Activated B cell treated with CpG ODN at 0.5 μM for 24 hours (primary cell): ENCODE results near the gene RFT1. TPM values are rescaled to one million over a fixed set of nuclear protein-coding genes. Genes with fewer than 3 reads are reported as not detected.

Experiments used
- ATAC-seq: fragments of 200-7000 bp; cut with Tn5 transposase; one replicate; pipeline ENCODE4 v1.10.0; 2021; ENCODE audit warnings: low read depth, mild to moderate bottlenecking, moderate library complexity
- CTCF ChIA-PET: fragments of 350-600 bp; sonication (Branson Sonifier 250); formaldehyde crosslinking; loops from one replicate; lab custom pipeline; 2021; ENCODE audit warnings: antibody characterized with exemption; lab: Charles Lee
- POLR2A ChIA-PET: fragments of 350-600 bp; sonication (Branson Sonifier 250); formaldehyde crosslinking; loops from one replicate; lab custom pipeline; 2021; ENCODE audit warnings: antibody characterized with exemption; lab: Charles Lee
- DNase-seq: peaks from one replicate; pipeline ENCODE4 v3.0.0; 2022
- H3K27ac Mint-ChIP-seq: one replicate; pipeline ENCODE4 v1.8.0; 2020; ENCODE audit warnings: mixed read lengths
- H3K27me3 Mint-ChIP-seq: one replicate; pipeline ENCODE4 v1.8.0; 2021; ENCODE audit warnings: mixed read lengths
- H3K36me3 Mint-ChIP-seq: one replicate; pipeline ENCODE4 v1.8.0; 2021; ENCODE audit warnings: low read depth, mixed read lengths
- H3K4me1 Mint-ChIP-seq: one replicate; pipeline ENCODE4 v1.8.0; 2021; ENCODE audit warnings: mixed read lengths
- H3K4me3 Mint-ChIP-seq: one replicate; pipeline ENCODE4 v1.8.0; 2020; ENCODE audit warnings: mild to moderate bottlenecking, mixed read lengths
- H3K9me3 Mint-ChIP-seq: one replicate; pipeline ENCODE4 v1.8.0; 2020; ENCODE audit warnings: mixed read lengths
- CTCF ChIP-seq: fragments of 200-600 bp; IDR thresholded peaks from one replicate; pipeline ENCODE4 v1.8.0; 2022; ENCODE audit warnings: antibody characterized with exemption, mild to moderate bottlenecking
- intact Hi-C: fragments of 100-400 bp; cut with micrococcal nuclease; formaldehyde crosslinking; loops from one replicate; pipeline ENCODE4 v1.15.1; 2024
- total RNA-seq: library from RNA; stranded (reverse); gene quantifications from 2 replicates; pipeline ENCODE4 v1.2.3, GENCODE V29; 2022

The RFT1 gene
- total RNA-seq, 1 donor from 2014 or later: 23.6 TPM

DNA sequence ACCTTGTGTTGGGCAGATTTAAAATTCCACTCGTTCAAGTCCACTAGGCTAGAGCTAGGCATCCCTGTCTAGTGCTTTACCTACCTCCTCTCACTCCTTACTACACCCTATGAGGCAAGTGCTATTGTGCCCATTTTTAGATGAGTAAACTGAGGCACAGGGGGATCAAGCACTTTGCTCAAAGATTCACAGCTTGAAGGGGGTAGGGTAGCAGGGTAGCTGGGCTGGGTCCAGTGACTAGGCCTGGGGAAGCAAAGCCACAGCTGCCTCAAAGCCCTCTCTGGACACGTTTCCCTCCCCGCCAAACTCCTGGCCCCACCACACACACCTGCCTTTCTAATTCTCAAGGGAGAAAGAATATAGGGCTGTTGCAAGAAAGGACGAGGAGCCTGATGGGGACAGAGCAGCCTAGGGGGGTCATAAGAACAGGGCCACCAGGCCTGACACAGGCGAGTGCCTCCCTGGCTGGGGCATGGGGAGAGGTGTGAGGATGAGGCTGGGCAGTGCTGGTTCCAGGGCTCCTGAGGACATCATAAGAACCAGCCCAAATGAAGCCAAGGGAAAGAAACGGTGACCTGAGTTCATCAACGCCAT lies 49.5 kb downstream of the RFT1 start:
- no peaks in the 10 kb centered on the region for H3K4me1 Mint-ChIP-seq
- no peak overlapping the region for H3K27ac Mint-ChIP-seq
- H3K36me3 Mint-ChIP-seq: peaks cover 7% of the 10 kb centered on the region
- ATAC-seq (no peak), DNase-seq (no peak)
- ChIA-PET CTCF (no interaction called here), POLR2A (no interaction called here)
- intact Hi-C loops: no loop called here
- no peaks in the 10 kb centered on the region for H3K27me3 Mint-ChIP-seq
- no peak overlapping the region for H3K4me3 Mint-ChIP-seq
- no peaks in the 10 kb centered on the region for H3K9me3 Mint-ChIP-seq
- no peak for TF ChIP-seq CTCF

DNA sequence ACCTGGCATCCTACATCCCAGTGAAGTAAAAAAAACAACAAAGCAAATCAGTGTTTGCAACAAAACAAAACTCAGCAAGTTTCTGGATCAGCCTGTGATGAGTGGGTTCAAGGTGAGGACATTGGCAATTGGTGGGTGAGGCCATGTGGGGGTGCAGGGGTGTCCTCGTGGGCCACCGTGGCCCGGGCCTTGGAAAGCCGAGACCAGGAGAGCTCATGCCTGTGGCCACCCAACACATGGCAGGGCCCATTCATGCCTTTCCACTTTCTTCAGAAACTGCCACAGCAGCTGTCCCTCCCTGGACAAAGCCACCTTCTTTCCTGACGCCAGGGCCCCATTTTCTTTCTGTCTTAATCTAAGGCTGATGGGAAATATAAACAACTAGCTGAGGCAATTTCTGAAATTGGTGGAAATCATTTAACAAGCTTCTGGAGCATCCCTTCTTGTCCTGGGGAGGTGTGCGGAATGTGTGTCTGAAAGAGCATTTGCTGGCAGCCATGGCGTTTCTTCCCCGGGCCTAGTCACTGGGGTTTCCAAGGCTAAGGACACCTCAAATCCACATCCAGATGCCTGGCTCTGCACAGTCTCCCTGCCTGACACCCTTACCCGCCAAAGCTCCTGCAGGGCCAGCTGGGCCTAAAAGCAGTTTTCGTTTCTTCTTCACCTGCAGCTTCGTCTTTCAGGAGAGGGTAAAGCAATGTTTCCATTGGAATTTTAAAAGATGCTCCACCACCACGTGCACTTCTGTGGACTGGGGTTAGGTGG lies 50.3 kb downstream of the RFT1 start:
- Mint-ChIP-seq H3K9me3 (no peaks in the 10 kb centered on the region), H3K4me1 (no peaks in the 10 kb centered on the region), H3K27ac (no peak overlapping the region), H3K4me3 (no peak overlapping the region), H3K27me3 (no peaks in the 10 kb centered on the region), H3K36me3 (peaks cover 4% of the 10 kb centered on the region)
- CTCF ChIA-PET: no interaction called here
- no peak for TF ChIP-seq CTCF
- ATAC-seq: no peak
- no peak for DNase-seq
- intact Hi-C loops: no loop called here
- POLR2A ChIA-PET: no interaction called here

GRCh38 chr3:53079147-53079546 lies 51.1 kb downstream of the RFT1 start:
- Mint-ChIP-seq H3K36me3 (no peaks in the 10 kb centered on the region), H3K4me1 (no peaks in the 10 kb centered on the region), H3K27ac (no peak overlapping the region), H3K9me3 (no peaks in the 10 kb centered on the region), H3K27me3 (no peaks in the 10 kb centered on the region), H3K4me3 (no peak overlapping the region)
- intact Hi-C loops: no loop called here
- no peak for TF ChIP-seq CTCF
- CTCF ChIA-PET: interaction anchor here (0.7 kb wide), 1 partner anchor 36 kb away, joined by 3 read pairs; no protein-coding TSS in a partner anchor
- POLR2A ChIA-PET: no interaction called here
- ATAC-seq (no peak), DNase-seq (no peak)

DNA sequence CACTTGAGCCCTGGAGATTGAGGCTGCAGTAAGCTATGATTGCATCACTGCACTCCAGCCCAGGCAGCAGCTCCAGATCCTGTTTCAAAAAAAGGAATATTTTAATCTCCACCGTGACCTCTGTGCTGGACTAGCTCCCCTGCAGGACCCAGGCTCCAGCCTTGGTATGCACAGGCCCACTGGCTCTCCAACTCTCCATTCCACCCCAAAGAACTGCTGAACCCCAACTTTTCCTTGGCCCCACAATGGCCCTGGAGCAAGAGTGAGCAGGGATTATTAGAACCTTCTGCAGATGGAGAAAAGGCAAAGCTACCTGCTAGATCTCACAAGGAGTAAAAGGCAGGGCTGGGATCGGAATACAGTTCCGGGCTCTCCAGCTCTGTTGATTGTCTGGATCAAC lies 51.6 kb downstream of the RFT1 start:
- POLR2A ChIA-PET: no interaction called here
- intact Hi-C loops: no loop called here
- DNase-seq: no peak
- CTCF ChIA-PET: interaction anchor here (0.7 kb wide), 1 partner anchor 36 kb away, joined by 3 read pairs; no protein-coding TSS in a partner anchor
- no peak overlapping the region for H3K4me3 Mint-ChIP-seq
- H3K27ac Mint-ChIP-seq: no peak overlapping the region
- no peaks in the 10 kb centered on the region for H3K36me3 Mint-ChIP-seq
- no peaks in the 10 kb centered on the region for H3K4me1 Mint-ChIP-seq
- ATAC-seq: no peak
- no peak for TF ChIP-seq CTCF
- H3K27me3 Mint-ChIP-seq: no peaks in the 10 kb centered on the region
- no peaks in the 10 kb centered on the region for H3K9me3 Mint-ChIP-seq

DNA sequence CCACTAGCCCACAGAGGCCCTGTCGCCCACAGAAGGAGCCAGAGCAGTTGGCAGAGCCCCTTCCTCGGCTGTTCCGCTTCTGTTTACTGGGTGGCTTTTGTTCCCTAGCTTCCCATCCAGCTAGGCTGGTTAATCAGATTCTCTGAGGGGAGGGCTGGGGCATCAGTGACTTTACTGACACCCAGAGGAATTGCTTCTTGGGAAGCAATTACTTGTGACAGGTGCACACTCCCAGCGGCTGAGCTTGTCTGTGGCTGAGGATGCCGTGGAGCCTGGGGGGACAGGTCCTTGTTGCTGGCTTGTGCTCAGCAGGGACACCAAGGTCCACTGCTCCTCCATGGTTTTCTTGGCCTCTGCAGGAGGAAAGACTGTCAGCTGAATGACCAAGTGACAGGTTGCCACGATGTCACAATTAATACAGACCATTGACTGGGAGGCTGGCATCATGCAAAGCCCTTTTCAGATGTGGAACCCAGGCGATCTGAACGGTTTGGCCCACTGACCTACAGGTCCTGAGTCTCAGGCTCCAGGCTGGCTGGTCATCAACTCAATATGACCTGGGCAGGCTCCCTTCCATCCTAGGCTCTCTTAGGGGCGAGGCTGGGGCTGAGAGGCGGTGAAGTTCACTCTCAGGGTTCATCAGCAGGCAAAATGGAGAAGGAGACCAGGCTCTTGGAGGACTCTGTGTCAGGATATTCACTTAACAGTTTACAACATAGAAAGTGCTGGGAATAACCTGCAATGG lies 52.6 kb downstream of the RFT1 start:
- ATAC-seq: no peak
- no peak overlapping the region for H3K4me3 Mint-ChIP-seq
- intact Hi-C loops: no loop called here
- H3K4me1 Mint-ChIP-seq: peaks cover 7% of the 10 kb centered on the region
- ChIA-PET POLR2A (no interaction called here), CTCF (no interaction called here)
- DNase-seq: no peak
- no peaks in the 10 kb centered on the region for H3K36me3 Mint-ChIP-seq
- no peak for TF ChIP-seq CTCF
- H3K9me3 Mint-ChIP-seq: no peaks in the 10 kb centered on the region
- H3K27ac Mint-ChIP-seq: no peak overlapping the region
- no peaks in the 10 kb centered on the region for H3K27me3 Mint-ChIP-seq
